Endothelial cell of umbilical vein (primary cell): ENCODE measurements around the gene RBPJL. TPM values are rescaled to one million over a fixed set of nuclear protein-coding genes. Genes with fewer than 3 reads are reported as not detected.

Experiments used
- BruUV-seq: library from RNA; stranded (reverse); fragments of 400-500 nt; replicated peaks from 2 replicates; lab custom pipeline; 2021; lab: Mats Ljungman, UMichigan
- CTCF ChIA-PET: fragments of 300-600, 350-600 bp; sonication (Branson Sonifier 250); formaldehyde crosslinking; loops from one replicate; lab custom pipeline; 2021; ENCODE audit warnings: antibody characterized with exemption, inconsistent platforms; lab: Charles Lee
- POLR2A ChIA-PET: fragments of 300-600, 350-600 bp; sonication (Branson Sonifier 250); formaldehyde crosslinking; loops from one replicate; lab custom pipeline; 2021; ENCODE audit warnings: antibody characterized with exemption, inconsistent platforms; lab: Charles Lee
- DNase-seq: peaks from one replicate; pipeline ENCODE4 v3.0.0-alpha.2; 2011; ENCODE audit warnings: low read depth, low spot score
- FAIRE-seq: peaks from 2 replicates; lab custom pipeline; 2011; peaks lifted over from hg19 to GRCh38; lab: Jason Lieb, UNC
- H2AFZ ChIP-seq: 2 replicates; pipeline ENCODE4 v1.6.0; 2012; ENCODE audit warnings: low read depth, low read length, control low read depth, inconsistent platforms
- H3K27ac ChIP-seq: 2 replicates; pipeline ENCODE4 v1.5.1; 2011; ENCODE audit warnings: low read depth, mild to moderate bottlenecking, control low read depth, low read length, moderate library complexity; ENCODE audit not compliant: insufficient read depth
- H3K27me3 ChIP-seq, 2 experiments: 2 replicates each; pipeline versions ENCODE4 v1.6.0 to v1.6.1; 2011; ENCODE audit warnings: low read length in 2 of 2, mixed read lengths in 1 of 2; ENCODE audit not compliant: control insufficient read depth in 2 of 2, insufficient read depth in 2 of 2
- H3K36me3 ChIP-seq, 2 experiments: 2 replicates in 1 of 2; 3 replicates in 1 of 2; pipeline ENCODE4 v1.5.1; 2011; ENCODE audit warnings: low read length in 2 of 2, mild to moderate bottlenecking in 1 of 2, moderate library complexity in 1 of 2; ENCODE audit not compliant: control insufficient read depth in 2 of 2, insufficient read depth in 2 of 2; ENCODE audit errors: extremely low read depth in 1 of 2
- H3K4me1 ChIP-seq: 3 replicates; pipeline ENCODE4 v1.5.1; 2011; ENCODE audit warnings: mild to moderate bottlenecking, low read length; ENCODE audit not compliant: control insufficient read depth, insufficient read depth; ENCODE audit errors: extremely low read depth
- H3K4me2 ChIP-seq: 2 replicates; pipeline ENCODE4 v1.6.1; 2011; ENCODE audit warnings: low read length, control low read depth, mixed read lengths; ENCODE audit not compliant: insufficient read depth
- H3K4me3 ChIP-seq, 3 experiments: fragments of 200-600 bp in 1 of 3; sonication (generic), shearing (Covaris generic) in 1 of 3; replicated peaks in 1 of 3; 2 replicates each; pipeline ENCODE4 v1.5.1; 2011 to 2016; ENCODE audit warnings: control low read depth in 3 of 3, low read length in 3 of 3, mild to moderate bottlenecking in 2 of 3, inconsistent platforms in 1 of 3, low read depth in 1 of 3, moderate library complexity in 1 of 3; ENCODE audit not compliant: insufficient read depth in 1 of 3
- H3K79me2 ChIP-seq: 2 replicates; pipeline ENCODE4 v1.6.0; 2012; ENCODE audit warnings: low read length, inconsistent platforms; ENCODE audit not compliant: control insufficient read depth, insufficient read depth
- H3K9ac ChIP-seq: replicated peaks from 2 replicates; pipeline ENCODE3; 2011; ENCODE audit warnings: low read length, control low read depth; ENCODE audit not compliant: insufficient read depth; ENCODE audit errors: extremely low read depth
- H3K9me1 ChIP-seq: replicated peaks from 3 replicates; pipeline ENCODE4 v1.6.0; 2011; ENCODE audit warnings: mild to moderate bottlenecking, low read length; ENCODE audit not compliant: control insufficient read depth, insufficient read depth; ENCODE audit errors: extremely low read depth
- H3K9me3 ChIP-seq: replicated peaks from 2 replicates; pipeline ENCODE4 v1.5.1; 2012; ENCODE audit warnings: low read length, inconsistent platforms; ENCODE audit not compliant: control insufficient read depth, insufficient read depth
- H4K20me1 ChIP-seq: replicated peaks from 2 replicates; pipeline ENCODE3; 2011; ENCODE audit warnings: mild to moderate bottlenecking, low read length; ENCODE audit not compliant: control insufficient read depth, insufficient read depth; ENCODE audit errors: extremely low read depth
- GATA2 ChIP-seq: IDR thresholded peaks from 2 replicates; pipeline ENCODE4 v1.7.0; 2011; ENCODE audit warnings: low read depth, mild to moderate bottlenecking, moderate library complexity, mixed read lengths, low read length; ENCODE audit not compliant: insufficient read length, insufficient read depth
- JUN ChIP-seq: IDR thresholded peaks from 2 replicates; pipeline ENCODE4 v1.6.1; 2011; ENCODE audit warnings: borderline replicate concordance, low read depth; ENCODE audit not compliant: insufficient read length, insufficient read depth
- POLR2AphosphoS5 ChIP-seq: IDR thresholded peaks from 2 replicates; pipeline ENCODE4 v1.6.1; 2012; ENCODE audit warnings: low read depth, mild to moderate bottlenecking, control low read depth, low read length, moderate library complexity; ENCODE audit not compliant: insufficient read depth
- dilution Hi-C: fragments of 300-500 bp; cut with MboI; formaldehyde crosslinking; loops from one replicate; pipeline ENCODE4 v1.15.0; 2019; ENCODE audit warnings: low sequenced_read_pairs; ENCODE audit not compliant: extremely low pct_ligation_motif_present
- intact Hi-C: fragments of 100-400 bp; cut with micrococcal nuclease; formaldehyde crosslinking; loops from one replicate; pipeline ENCODE4 v1.10.0; 2022
- polyA plus RNA-seq, 4 experiments: library from polyadenylated mRNA; depleted of rRNA in 3 of 4; stranded (reverse) in 3 of 4; unstranded in 1 of 4; fragments of >200 nt; gene quantifications; 2 replicates each; pipeline versions ENCODE4 v1.2.1 to v1.2.3, GENCODE V29; 2011 to 2012; ENCODE audit warnings: missing spikeins in 1 of 4
- total RNA-seq: library from RNA; stranded (reverse); gene quantifications from 2 replicates; pipeline ENCODE4 v1.2.3, GENCODE V29; 2021
- TF ChIP-seq, protein P1 (sequence below), 2 donors: IDR thresholded peaks; 1 replicate in 1 of 2; 2 replicates in 1 of 2; pipeline ENCODE4 v1.5.1; 2011; ENCODE audit warnings: low read length in 2 of 2, mild to moderate bottlenecking in 2 of 2, moderate library complexity in 2 of 2, control low read depth in 1 of 2, inconsistent platforms in 1 of 2, low read depth in 1 of 2; ENCODE audit not compliant: insufficient read depth in 1 of 2; ENCODE audit errors: extremely low read depth in 1 of 2

Gene RBPJL
- total and polyA plus RNA-seq, 2 donors (not counting 3 experiments of a cell fraction or from before 2014, with no cell fraction given): not detected

DNA sequence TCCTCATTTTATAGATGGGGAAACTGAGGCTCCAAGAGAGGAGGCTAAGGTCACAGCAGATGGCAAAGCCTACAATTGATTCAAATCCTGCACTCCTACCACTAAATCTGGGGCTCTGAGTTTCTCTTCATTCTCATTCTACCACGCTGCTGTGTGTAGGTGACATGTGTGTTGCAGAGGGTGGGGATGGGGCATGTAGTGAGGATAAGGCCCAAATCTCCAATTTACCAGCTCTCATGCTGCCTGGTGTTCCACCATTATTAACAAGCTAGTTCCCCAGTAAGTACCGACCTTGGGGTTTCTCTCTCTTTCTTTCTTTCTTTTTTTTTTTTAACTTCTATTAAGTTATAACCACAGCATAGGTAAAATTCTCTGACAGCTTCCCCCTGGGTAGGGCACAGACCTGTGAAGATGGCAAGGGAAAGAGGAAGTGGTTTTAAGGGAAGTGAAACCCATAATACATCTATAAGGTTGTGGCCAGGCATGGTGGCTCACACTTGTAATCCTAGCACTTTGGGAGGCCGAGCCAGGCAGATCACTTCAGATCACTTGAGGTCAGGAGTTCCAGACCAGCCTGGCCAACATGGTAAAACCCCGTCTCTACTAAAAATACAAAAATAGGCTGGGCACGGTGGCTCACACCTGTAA, 14.4 kb downstream of the RBPJL start:
- BruUV-seq: no TSS peak
- Histone ChIP-seq H2AFZ (no peak overlapping the region), H3K4me3 (no peak overlapping the region), H3K4me1 (no peaks in the 10 kb centered on the region), H3K9ac (no peak overlapping the region), H3K4me2 (no peak overlapping the region), H3K27ac (no peak overlapping the region), H3K27me3 (peaks cover 17 to 20% of the 10 kb centered on the region in 2 experiments), H3K79me2 (no peaks in the 10 kb centered on the region), H3K9me3 (no peaks in the 10 kb centered on the region), H3K36me3 (no peaks in the 10 kb centered on the region), H4K20me1 (no peaks in the 10 kb centered on the region), H3K9me1 (no peaks in the 10 kb centered on the region)
- intact Hi-C loops (no loop called here), dilution Hi-C loops (no loop called here)
- DNase-seq (no peak), FAIRE-seq (no peak)
- ChIA-PET CTCF (interaction anchor here (0.8 to 15.2 kb wide), 8 partner anchors 14 to 450 kb away, joined by 3 to 389 read pairs (median 28); partner anchors contain the start of gene SYS1), POLR2A (no interaction called here)
- no peak for TF ChIP-seq GATA2
- TF ChIP-seq JUN: no peak

DNA sequence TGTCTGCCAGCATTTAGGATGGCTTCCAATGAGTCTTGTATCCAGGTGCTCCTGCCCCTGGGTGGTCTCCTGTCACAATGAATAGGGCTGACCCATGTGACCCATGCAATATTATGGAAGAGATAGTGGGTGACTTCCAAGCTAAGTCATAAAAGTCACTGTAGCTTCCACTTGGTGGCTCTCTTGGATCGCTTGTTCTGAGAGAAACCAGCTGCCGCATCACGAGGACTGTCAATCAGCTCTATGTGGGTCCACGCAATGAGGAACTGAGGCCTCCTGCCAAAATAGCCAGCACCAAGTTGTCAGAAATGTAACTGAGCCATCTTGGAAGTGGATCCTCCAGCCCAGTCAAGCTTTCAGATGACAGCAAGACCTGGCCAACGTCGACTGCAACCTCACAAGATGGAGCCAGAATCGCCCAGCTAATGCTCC, 16.3 kb downstream of the RBPJL start:
- Histone ChIP-seq H3K79me2 (no peaks in the 10 kb centered on the region), H3K9me3 (no peaks in the 10 kb centered on the region), H3K9me1 (no peaks in the 10 kb centered on the region), H3K4me1 (no peaks in the 10 kb centered on the region), H3K4me2 (no peak overlapping the region), H3K27ac (no peak overlapping the region), H2AFZ (no peak overlapping the region), H3K27me3 (peaks cover 2% of the 10 kb centered on the region in 2 experiments), H3K9ac (no peak overlapping the region), H4K20me1 (no peaks in the 10 kb centered on the region), H3K36me3 (peaks cover 0 to 3% of the 10 kb centered on the region in 2 experiments), H3K4me3 (no peak overlapping the region)
- intact Hi-C loops: loop anchor here (1.0 kb wide), 2 partner anchors 113 to 127 kb away; no protein-coding TSS in a partner anchor
- CTCF ChIA-PET: interaction anchor here (0.8 to 15.2 kb wide), 22 partner anchors 10 to 448 kb away, joined by 3 to 389 read pairs (median 4); partner anchors contain the start of gene SYS1
- FAIRE-seq (peak; percentile 8), DNase-seq (peak; percentile 41)
- POLR2A ChIA-PET: interaction anchor here (0.5 to 0.9 kb wide), 2 partner anchors 18 to 24 kb away, joined by 5 to 6 read pairs; no protein-coding TSS in a partner anchor
- dilution Hi-C loops: no loop called here
- TF ChIP-seq, protein P1, sequence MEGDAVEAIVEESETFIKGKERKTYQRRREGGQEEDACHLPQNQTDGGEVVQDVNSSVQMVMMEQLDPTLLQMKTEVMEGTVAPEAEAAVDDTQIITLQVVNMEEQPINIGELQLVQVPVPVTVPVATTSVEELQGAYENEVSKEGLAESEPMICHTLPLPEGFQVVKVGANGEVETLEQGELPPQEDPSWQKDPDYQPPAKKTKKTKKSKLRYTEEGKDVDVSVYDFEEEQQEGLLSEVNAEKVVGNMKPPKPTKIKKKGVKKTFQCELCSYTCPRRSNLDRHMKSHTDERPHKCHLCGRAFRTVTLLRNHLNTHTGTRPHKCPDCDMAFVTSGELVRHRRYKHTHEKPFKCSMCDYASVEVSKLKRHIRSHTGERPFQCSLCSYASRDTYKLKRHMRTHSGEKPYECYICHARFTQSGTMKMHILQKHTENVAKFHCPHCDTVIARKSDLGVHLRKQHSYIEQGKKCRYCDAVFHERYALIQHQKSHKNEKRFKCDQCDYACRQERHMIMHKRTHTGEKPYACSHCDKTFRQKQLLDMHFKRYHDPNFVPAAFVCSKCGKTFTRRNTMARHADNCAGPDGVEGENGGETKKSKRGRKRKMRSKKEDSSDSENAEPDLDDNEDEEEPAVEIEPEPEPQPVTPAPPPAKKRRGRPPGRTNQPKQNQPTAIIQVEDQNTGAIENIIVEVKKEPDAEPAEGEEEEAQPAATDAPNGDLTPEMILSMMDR (IDR thresholded peaks at IDR 0.05; ENCODE audit: extremely low read depth in 1 of 2, insufficient read depth in 1 of 2, low read depth in 1 of 2, low read length in 2 of 2): peak in 1 of 2 donors; percentile 15
- no peak for TF ChIP-seq POLR2AphosphoS5
- no TSS peak for BruUV-seq
